HG02642 (cell line): ENCODE results near the gene CROCC2.

Experiments
- ATAC-seq: cut with Tn5 transposase; IDR thresholded peaks from one replicate; pipeline ENCODE4 v1.9.1; 2021; ENCODE audit warnings: mild to moderate bottlenecking; ENCODE audit not compliant: unreplicated experiment, poor library complexity

CROCC2 gene

DNA sequence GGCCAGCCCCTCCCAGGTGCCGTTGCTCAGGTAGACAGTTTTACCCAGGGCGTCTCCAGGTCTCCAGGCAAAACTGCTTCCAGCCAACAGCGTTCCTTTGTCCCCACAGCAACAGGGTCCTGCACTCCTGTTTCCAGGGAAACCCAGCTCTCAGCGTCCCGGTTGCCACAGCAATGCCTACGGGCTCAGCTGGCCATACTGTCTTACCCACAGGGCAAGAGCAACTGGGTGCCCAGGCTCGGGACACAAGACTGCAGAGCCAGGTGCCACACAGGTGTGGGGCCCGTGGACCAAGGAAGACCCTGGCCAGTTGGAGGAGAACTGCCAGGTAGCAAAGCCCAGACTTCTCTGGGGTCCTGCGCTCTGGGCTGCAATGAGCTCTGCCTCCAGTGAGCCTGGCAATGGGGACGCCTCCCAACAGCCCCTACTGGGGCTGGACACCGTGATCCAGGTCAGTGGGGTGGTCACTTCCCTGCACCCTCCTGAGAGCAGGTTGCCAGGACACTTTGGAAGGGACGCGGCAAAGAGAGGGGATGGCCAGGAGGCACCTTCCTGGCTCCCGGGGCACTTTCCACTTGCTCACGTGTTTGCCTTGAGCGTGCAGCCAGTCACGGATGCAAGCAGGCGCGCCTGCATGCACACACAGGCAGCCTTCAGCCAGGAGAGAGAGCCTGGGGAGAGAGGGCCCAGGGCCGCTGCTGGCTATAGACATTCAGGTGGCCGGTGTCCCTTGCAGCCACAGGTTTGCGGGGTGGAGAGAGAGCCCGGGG lies at the start of gene CROCC2:
Gene CROCC2, plus strand, starts transcription at position 196 of the 770 bp plus-strand sequence. Its CDS starts 178 bp downstream, at position 374.
- ATAC-seq: no peak

DNA sequence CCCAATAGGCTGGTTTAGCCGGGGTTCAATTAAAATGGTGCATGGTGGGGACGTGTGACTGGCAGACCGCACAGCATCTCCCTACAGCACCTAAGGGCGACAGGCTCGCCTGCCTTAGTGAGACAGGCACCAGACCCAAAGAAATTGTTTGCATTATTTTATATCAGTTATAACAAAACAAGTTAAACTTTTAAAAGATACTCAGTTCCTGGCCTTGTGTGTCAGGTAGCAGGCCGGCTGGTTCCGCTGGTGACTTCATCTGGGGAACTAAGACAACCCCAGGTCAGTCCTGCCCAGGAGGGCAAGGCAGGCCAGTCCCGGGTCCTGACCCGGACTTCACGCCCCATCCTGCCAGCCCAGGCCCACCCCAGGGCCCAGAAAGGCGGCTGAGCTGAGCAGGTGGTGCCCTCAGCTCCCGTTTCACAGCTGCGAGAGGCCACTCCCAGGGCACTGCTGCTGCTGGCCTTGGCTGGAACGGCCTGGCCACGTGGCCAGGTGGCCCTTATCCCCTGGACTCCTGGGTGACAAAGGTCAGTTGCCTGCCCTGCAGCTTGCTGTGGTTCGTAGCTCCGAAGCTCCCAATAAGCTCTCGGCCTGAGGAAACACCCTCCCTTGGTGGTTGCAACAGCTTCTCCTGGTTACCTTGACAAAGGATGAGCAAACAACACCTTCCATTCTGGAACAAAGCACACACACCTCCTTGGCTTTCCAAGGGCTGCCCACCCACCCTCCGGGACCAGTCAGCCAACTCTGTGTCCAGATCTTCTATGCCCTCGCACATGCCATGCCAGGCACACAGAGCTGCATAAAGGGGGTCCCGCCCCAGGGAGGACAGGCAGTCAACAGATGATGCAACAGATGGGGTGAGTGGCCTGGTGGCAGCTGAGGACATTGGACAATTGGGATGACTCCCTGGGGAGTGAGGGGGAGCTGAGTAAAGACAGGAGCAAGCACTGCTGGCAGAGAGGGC lies 48.8 kb upstream of the CROCC2 start:
- ATAC-seq: no peak

DNA sequence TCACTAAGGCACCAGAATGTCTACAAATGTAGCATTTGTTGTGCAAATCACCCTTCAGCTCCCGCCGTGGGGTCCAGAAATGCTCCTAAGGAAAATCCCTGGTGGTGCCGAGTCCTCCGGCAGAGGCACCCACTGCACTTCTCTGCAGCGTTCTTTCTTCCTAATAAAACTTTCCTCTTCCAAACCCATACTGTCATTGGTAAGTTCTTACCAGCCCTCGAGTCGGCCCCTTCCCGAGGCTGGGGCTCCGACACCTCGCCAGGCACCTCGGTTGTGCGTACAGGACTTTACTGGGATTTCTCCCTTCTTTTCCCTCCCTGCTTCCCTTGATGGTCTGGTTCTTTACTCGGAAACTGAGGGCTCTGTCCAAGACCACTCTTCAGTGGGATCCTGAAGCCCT lies 47.8 kb upstream of the CROCC2 start:
- ATAC-seq: no peak

DNA sequence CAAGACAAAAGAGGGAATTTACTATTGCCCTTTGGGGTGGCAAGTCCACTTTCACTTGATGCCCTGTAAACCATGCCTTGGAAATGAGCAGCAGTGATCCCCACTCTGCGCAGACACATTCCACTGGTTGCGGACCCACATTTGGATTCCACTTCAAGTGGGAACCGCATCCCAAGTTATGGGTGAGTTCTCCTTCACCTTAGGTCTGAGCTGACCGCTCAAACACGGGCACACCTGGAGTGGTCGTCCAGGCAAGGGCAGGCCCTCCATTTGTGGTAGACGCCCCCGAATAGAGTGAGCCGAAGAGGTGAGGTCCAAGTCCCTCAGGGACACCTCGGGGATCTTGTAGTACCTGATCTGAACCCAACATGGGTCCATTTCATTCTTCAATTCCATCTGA lies 47.3 kb upstream of the CROCC2 start:
- no peak for ATAC-seq

DNA sequence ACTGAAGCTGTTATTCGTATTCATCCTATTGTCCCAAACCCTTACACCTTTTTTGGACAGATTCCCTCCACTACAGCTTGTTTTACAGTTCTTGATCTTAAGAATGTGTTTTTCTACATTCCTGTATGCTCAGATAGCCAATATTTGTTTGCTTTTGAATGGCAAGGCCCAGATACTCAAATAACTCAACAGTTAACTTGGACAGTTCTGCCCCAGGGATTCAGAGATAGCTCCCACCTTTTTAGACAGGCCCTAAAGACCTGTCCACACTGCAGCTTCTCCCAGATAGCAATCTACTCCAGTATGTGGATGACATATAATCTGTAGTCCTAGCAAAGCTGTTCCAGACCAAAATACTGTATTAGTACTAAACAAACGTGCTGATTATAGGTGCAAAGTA lies 44.6 kb upstream of the CROCC2 start:
- no peak for ATAC-seq

DNA sequence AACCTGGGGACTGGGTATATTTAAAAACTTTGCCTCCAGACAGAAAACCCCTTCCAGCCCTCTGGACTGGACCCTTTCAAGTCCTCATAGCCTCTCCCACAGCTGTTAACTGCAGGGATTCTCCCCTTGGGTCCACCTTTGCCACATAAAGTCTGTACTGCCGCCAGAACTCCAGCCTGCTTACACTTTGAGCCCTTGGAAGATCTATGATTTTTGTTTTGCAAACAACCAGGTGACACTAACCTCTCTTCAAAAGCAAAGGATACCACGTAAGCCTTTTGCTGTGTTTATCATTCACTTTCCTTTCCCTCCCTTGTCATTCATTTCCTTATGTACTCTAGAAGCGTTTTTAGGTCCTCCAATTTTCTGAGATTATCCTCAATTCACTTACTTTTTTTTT lies 41.7 kb upstream of the CROCC2 start:
- no peak for ATAC-seq

DNA sequence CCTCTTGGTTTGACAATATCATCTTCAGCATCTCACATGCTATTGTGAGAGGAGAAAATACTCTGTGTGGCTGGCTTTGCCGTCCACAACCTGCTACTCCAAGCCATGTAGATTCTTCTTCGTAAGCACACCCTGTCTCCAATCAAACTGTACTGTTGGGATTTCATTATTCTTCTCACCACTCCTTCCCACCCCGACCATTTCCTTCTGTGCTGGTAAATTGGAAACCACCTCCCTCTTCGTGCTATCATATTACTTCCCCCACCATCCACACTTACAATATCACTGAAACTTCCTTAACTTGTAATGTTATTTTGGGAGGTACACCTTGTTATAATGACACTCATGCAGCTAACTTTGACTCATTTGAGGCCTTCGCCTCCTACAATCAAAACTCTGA lies 40.7 kb upstream of the CROCC2 start:
- ATAC-seq: no peak

DNA sequence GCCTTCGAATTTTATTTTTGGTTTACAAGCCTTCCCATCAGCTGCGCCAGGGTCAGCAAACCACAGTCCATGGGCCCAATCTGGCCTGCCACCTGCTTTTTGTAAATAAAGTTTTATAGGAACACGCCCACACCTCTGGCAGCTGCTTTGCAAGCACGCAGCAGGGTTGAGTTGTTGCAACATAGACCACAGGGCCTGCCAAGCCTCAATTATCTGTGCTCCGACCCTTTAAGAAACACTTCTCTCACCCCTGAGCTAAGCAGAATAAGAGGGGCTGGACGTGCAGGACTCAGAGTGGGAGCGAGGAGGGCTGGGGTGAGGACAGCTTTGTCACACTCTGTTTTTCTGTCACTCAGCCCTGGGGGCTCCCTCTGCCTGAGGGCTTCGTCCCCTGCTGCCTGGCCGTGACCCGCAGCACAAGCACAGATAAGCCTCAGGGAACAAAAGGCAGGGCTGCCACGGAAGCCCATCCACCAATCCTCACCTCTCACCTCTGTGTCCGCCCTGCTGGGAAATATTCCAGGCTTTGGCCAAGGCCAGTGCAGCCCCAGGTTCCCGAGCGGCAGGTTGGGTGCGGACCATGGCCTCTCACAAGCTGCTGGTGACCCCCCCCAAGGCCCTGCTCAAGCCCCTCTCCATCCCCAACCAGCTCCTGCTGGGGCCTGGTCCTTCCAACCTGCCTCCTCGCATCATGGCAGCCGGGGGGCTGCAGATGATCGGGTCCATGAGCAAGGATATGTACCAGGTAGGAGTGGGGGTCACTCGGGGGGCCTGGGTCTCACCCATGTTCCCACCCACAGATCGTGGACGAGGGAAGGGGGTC lies 37.6 kb upstream of the CROCC2 start, which contains the start of gene AGXT:
Gene AGXT, plus strand, starts transcription at position 539 of the 823 bp plus-strand sequence. Its CDS starts 42 bp downstream, at position 581.
- ATAC-seq: no peak

DNA sequence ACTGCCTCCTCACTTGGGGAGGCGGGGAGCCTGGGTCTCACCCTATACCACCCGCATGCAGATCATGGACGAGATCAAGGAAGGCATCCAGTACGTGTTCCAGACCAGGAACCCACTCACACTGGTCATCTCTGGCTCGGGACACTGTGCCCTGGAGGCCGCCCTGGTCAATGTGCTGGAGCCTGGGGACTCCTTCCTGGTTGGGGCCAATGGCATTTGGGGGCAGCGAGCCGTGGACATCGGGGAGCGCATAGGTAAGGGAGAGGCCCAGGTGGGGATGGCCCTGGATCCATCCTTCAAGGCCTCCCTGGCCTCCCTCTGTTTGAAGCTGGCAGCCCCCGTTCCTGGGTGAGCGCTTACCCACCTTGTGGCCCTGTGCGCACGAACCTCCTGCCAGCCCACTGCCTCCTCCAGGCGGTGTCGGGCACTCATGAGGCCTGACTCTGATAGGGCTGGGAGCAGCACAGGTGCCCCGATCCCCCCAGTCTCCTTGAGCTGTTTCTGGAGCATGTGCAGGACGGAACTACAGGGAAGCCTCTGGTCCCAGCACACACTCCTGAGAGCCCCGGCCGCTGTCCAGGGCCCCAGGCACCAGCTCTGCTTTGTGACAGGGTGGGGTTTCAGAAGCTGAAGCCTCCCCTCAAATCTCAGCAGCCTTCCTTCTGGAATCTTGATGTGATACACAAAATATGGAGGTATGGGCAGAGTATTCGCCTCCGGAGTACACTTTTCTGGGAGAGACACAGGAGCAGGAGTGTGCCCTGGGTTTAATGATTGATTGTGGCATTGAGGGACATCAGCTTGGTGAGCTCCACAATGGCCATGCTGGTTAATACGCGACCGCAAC lies 36.8 kb upstream of the CROCC2 start:
- ATAC-seq: no peak

DNA sequence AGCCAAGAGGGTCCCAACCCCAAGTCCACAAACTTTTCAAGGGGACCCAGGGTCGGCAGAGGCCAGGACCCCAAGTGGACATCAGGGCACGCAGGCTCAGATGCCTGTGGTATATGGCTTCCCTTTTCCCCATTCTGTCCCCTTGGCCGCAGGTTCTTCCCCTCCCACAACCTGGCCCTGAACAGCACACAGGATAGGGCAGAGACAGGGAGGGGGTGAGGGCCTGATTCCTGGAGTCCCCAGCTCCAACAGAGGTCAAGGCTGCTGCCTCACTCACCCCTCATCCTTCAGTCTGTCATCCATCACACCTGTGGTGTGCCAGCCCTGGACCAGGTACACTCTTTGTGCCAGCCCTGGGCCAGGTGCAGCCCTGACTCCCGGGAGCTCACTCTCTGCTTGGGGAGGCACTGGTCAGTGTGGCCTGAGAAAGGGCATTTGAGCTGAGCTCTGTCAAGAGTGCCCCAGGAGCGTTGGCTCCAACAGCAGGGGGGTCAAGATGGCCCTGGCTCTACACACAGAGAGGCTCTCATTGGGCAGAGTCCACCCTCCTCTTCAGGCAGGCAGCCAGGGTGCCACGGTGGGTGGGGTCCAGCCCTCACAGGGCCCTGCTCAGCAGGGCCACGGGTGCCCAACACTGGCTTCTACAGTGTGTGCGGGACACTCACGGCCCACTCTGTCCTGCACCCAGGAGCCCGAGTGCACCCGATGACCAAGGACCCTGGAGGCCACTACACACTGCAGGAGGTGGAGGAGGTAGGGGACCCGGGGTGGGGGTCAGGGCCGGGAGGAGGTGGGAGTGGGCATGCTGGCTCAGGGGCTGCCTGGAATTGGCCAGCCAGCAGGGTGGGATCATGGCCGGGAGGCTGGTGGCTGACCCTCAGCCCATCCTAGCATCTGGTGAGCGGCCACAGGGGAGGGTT lies 35.9 kb upstream of the CROCC2 start:
- no peak for ATAC-seq

DNA sequence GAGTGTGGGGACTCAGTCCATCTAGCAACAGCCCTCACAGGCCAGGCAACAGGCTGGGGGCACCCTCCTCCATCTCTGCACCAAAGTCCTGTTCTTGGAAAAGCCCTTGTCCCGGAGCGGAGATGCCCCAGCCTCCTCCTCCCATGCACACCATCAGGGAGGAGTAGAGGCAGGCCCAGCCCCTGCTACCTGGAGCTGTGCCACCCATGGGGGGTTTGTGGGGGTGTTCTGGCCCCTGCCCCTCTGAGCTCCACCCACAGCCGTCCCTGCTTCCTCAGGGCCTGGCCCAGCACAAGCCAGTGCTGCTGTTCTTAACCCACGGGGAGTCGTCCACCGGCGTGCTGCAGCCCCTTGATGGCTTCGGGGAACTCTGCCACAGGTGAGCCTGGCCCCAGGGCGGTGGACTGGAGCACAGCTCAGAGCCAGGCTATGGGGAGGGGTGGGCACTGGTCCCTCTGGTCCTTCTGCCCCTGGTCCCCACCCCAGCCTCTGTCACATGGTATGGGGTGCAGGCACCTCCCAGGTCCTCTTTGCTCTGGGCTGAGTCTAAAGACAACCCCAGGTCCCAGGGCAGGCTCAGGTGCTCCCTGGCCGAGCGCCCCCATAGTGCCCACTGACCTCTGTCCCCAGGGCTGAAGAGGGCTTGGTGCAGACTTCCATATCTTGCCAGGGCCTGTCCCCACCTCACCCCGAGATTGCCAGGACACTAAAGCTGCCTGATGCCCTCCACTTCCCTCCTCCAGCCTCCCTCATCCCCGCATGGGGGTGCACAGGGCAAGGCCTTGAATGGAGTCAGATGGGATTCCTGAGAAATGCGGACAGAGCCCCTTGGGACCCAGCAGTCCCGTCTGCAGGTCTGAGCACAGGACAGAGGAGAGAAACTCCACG lies 34.8 kb upstream of the CROCC2 start:
- ATAC-seq: no peak

DNA sequence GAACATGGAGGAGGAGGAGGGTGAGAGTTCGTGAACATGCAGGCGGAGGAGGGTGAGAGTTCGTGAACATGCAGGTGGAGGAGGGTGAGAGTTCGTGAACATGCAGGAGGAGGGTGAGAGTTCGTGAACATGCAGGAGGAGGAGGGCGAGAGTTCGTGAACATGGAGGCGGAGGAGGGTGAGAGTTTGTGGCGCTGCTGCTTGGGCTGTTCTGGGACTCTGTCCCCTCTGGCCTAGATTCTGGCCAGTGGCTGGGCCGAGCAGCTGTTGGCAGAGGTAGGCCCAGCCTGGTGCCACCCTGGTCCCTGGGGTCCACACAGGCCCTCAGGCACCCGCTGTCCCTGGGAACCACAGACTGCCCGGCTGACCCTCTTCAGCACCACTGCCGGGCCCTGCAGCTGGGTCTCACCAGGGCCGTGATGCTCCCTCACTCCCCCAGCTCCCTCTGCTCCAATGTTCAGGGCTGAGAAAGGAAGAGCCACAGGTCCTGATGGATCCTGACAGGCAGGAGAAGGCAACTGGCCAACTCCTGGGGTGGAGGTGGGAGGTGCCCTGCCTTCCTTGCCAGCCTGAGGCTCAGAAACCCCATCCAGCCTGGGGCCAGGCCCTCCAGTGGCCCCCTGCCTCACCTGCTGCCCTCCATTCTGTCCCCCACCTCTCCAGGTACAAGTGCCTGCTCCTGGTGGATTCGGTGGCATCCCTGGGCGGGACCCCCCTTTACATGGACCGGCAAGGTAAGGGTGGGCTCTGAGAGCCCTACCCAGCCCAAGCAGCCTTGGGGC lies 33.6 kb upstream of the CROCC2 start:
- no peak for ATAC-seq

DNA sequence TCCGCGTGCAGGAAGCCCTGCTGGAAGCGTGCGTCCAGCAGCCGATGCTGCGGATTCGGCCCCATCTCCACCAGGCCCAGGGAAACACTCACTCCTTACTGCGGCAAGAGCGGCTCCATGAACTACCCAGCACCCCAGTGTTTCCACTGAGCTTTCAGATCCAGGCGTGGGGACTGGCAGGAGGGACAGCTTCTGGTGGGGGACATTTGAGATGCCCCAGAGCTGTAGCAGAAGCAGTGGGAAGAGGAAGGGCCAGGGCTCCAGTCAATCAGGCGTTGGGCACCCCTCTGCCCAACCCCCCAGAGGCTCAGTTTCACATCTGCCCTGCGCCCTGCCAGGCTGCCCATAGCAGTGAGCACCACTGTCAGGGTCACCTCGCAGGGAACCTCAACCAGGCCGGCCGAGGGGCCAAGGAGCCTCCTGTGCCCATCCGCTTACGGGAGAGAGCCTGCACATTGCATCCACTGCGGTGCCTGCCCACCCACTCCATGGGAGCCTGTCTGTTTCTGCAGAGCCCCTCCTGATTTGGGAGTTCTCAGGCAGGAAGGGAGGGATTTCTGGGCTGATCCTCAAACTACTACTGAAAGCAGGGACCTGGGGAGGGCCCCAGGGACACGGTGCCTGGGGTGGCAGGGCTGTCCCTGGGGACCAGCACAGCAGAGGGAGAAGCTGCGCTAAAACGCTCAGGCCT lies 32.9 kb upstream of the CROCC2 start:
- no peak for ATAC-seq

DNA sequence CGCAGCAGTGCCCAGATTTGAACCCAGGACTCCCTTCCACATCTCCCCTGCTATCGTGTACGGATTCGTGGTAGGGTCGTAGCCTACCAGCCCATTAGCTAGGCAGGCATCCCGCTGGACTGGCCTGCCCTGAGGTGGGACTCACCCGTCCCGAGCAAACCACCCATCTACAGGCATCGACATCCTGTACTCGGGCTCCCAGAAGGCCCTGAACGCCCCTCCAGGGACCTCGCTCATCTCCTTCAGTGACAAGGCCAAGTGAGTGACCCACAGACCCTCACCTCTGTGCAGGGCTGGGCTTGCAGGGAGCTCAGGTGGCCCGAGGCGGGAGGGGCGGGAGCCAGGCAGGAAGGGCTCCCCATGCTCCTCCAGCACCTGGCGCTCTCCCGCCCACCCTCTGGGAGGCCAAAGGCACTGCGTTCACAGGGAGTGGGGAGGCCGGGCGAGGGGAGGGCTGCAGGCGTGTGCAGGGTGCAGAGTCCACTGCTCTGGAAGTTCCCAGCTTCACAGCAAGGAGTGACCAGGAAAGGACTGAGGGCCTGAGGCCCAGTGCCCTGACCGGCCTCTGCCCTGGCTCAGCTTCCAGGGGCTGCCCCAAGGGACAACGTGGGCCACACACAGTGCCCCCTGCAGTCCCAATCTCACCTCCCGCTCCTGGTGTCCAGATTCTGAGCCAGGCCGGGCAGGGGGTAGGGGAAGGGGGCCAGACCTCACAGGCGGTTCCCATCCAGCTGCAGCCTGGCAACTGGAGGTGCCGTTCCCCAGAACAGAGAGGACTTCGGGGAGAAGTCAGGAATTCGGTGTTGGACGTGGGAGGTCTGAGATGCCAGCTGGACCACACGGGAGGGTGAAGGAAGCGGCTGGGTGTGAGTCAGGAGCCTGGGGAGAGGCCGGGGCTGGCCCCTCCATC lies 32.1 kb upstream of the CROCC2 start:
- ATAC-seq: no peak

DNA sequence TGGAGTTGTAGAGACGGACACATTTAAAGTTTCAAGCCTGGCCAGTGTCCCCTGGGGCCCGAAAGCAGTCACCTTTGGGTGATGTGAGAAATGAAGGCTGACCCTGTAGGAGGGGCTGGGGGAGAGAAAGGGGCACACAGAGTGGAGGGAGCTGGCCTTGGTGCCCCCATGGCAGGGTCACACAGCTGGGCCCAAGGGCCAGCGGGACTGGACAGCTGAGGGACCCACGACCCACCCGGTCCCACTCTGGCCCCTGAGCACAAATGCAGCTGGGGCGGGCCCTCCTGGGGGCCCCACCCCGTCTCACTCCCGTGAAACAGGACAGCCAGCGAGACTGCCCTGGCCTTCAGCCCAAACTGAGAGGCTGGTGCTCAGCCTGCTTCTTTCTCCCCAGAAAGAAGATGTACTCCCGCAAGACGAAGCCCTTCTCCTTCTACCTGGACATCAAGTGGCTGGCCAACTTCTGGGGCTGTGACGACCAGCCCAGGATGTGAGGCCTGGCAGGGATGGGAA lies 31.4 kb upstream of the CROCC2 start:
- no peak for ATAC-seq
